HG02623 (cell line): ENCODE results near the gene MSTN.

Experiments used
- ATAC-seq: cut with Tn5 transposase; IDR thresholded peaks from one replicate; pipeline ENCODE4 v1.9.1; 2021; ENCODE audit warnings: moderate library complexity; ENCODE audit not compliant: unreplicated experiment

The MSTN gene

GRCh38 chr2:190062601-190063000 is at the start of gene MSTN:
Gene MSTN (minus strand): TSS chr2:190062729. CDS start chr2:190062596, 133 bp downstream.
- no peak for ATAC-seq

DNA sequence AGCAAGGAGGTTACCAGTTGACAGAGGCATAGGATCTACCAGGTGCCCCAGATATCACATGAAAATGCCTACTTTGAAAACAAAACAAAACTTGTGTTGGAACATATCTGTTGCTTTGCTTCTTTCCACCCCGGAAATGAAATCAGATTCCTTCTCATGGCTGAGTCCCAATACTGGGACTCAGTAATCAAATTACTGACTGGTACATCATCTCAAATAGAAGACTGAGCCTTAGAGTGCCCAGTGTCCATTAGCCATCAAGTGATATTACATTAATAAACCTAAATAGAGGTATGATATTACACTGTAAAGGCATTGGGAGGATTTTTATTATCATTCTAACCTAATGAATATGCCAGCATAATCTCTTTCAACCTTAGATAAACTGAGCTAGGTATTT is 48.6 kb upstream of the MSTN start:
- ATAC-seq, result no peak

DNA sequence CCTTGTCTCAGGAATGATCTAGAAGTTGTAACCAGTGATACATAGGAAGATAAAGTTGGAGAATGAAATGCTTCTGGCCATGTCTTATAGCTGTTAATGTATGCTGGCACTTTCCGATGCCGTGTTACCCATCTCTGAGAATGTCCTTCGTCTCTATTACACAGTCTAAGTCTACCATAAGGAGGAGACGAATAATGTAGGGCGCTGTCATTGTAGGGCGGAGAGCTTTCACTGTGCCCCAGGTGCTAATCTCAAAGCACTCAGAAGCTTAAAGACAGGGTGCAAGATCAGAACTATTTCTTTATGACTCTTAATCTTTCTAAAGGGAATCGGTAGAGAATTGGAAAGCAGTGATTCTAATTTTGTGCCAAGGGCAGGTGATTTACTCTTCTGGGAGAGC is 48.2 kb upstream of the MSTN start:
- no peak for ATAC-seq

GRCh38 chr2:190110131-190110530 is 47.6 kb upstream of the MSTN start:
- ATAC-seq, result no peak

DNA sequence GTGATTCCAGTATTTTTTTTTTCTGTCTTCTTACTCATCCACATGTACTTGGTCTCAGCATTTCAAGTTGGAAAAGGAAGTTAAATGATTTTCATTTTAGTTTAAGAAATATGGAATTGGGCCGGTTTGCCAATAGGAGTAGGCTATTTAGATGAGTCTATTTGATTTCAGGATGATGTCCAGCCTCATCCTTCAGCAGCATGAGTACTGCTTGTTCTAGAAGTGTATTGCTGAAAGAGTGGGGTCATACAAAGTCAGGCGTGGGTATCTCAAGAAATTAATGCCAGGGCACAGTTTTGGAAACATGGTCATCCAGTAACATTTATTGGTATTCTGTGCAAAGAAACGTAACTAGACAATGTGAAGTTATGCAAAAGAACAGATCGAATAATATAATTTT is 44.9 kb upstream of the MSTN start:
- no peak for ATAC-seq

GRCh38 chr2:190106783-190107182 is 44.3 kb upstream of the MSTN start:
- no peak for ATAC-seq

- no peak for ATAC-seq
Observed at GRCh38 chr2:190105554-190105953, 43.0 kb upstream of the MSTN start.

DNA sequence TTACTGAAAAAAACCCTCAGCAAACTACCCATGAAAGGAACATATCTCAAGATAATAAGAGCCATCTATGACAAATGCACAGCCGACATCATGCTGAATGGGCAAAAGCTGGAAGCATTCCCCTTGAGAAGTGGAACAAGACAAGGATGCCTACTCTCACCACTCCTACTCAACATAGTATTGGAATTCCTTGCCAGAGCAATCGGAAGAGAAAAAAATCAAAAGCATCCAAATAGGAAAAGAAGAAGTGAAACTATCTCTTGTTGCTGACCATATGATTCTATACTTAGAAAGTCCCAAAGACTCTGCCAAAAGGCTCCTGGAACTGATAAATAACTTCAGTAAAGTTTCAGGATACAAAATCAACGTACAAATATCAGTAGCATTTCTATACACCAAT is 40.6 kb upstream of the MSTN start:
- ATAC-seq, result no peak

DNA sequence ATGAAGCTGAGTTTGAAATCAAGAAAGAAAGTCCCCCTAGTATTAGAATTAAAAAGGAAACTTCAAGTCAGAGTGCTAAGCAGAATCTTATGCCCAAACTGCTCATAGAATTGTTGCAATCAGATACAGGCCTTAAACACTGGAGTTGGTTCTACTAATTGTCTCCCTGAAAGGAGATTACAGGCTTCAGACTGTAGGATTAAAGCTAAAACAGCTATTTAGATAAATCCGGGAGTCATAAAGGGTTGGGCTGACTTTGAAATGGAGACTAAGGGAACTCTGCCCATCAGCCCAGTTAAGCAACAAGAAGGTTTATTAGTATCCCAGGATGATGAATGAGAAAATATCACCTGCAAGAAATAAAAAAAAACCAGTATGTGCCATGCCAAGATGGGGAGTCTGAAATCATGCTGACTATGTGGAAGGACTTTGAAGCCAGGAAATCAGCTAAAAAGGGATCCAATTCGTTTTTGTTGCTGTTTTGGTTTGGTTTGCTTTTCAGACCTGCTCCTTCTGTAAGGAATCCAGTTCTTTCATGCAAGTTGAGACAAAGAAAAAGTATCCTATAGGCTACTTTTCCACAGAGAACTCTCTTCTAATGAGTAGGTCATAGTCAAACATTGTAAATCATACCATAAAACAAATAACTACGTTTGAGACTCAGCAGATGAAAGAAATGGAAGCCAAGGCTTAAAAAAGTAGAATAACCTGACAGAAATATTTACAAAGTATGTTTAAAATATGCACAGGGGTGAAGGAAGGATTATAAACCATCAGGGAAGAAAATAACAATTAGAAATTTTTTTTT is 37.6 kb upstream of the MSTN start:
- no peak for ATAC-seq

GRCh38 chr2:190098851-190099250 is 36.3 kb upstream of the MSTN start:
- no peak for ATAC-seq

DNA sequence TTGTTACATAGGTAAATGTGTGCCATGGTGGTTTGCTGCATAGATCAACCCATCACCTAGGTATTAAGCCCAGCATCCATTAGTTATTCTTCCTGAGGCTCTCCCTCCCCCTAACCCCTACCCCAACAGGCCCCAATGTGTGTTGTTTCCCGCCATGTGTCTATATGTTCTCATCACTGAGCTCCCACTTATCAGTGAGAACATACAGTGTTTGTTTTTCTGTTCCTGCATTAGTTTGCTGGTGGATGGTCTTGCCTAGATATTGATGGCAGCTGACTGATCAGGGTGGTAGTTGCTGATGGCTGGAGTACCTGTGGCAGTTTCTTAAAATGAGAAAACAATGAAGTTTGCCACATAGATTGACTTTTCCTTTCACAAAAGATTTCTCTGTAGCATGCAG is 34.6 kb upstream of the MSTN start:
- no peak for ATAC-seq

GRCh38 chr2:190094316-190094871 is 31.9 kb upstream of the MSTN start:
- ATAC-seq, result no peak

DNA sequence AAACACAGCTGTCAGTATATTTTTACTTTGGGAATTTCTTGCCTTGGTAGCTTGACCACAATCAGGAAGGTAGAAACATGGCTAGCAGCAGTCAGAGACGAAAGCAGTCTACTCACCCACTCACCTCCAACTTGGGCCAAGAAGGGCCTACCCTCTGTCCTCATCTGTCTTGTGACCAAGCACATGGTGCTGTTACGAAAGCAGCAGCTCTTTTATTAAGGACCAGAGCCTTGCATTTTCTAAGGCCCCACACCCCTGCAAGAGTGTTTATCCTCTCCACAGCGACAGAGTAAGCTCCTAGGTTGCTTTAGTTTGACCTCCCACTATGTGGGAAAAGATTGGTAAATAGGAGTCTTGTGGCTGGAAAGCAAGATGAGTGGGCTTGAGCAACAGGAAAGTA is 31.3 kb upstream of the MSTN start:
- no peak for ATAC-seq

DNA sequence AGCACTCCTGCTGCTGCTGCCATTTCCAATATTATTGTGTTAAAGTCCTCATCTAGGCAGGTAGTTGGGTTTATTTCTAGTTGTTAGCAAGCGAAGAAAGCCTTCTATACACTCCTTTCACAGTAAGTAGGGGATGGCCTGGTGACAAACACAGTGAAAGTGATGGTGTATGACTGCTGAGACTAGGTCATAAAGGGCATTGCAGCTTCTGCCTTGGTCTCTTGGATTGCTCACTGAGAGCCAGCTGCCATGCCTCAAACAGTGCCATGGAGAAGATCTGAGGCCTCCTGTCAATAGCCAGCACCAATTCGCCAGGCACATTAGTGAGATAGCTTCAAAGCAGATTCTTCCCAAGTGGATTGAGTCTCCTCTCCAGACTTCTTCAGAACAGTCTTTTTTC is 27.6 kb upstream of the MSTN start:
- ATAC-seq, result no peak

GRCh38 chr2:190088917-190089316 is 26.4 kb upstream of the MSTN start:
- peak; percentile 44 for ATAC-seq

DNA sequence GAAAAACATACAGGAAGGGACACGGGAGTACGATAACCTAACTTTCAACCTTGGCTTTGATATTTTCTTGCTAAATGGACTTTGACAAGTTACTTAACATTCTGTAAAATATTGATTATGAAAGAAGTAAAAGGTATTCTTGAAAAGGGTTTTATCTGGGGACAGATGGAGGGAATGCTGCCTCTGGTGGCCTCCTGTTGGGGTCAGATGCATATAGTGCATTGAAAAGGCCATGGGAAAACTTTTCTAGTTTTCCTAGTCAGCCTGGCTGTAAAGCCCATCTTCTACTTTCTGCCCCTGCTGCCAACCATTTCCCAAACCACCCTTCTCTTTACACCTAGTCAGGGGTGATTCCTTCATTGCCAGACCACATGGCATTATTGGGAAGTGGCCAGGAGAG is 22.2 kb upstream of the MSTN start:
- no peak for ATAC-seq

GRCh38 chr2:190082118-190082517 is 19.6 kb upstream of the MSTN start:
- no peak for ATAC-seq

DNA sequence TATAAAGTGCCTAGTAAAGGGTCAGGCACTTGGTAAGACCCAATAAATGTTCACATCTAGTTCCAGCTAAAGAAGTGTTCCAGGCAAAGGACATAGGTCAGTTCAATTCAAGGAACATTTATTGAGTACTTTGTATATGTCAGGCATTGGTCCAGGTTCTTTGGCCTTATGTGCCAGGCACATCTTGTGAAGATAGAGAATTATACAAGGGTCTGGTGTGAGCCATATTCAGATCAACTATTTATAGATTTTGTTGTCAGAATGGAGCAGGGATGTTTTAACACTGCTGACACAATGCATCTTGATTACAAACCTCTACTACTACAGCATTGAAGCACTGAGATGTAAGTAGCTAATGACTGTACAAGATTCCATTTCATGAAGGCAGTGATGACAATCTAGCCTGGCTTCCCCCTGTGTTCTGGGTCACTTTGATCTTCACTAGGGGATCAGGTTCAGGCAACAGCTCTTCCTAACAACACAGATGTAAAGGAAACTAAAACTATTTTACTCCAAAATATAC is 18.1 kb upstream of the MSTN start:
- ATAC-seq, result no peak

DNA sequence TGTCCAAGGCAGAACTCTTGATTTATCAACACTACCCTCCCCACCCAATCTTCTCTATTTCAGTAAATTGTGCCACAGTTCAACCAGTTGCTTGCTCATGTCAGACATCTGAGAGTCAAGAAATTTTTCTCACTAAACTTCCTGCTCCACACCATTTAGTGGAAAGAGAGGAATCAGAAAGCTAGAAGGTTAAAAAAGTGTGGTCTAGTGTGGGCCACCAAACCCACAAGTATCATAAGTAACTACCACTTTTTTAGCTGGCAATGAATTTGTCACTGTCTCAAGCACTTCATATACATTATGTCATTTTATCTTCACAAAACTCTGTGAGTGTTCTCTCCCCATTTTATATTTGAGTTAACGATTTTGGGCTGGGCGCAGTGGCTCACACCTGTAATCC is 16.6 kb upstream of the MSTN start:
- ATAC-seq, result no peak

DNA sequence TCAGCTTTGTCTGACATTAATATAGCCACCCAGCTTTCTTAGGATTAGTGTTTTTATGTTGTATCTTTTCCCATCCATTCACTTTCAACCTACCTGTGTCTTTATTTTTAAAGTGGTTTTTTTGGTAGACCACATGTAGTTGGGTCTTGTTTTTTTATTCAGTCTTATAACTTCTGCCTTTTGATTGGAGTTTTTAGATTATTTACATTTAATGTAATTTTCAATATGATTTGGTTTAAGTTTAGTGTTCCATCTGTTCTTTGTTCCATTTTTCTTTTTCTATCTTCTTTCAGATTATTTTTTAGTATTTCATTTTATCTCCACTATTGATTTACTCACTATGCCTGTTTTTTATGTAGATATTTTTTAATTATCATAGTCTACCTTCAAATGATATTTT is 13.1 kb upstream of the MSTN start:
- no peak for ATAC-seq

- no peak for ATAC-seq
Observed at GRCh38 chr2:190069936-190070696, 7.6 kb upstream of the MSTN start.

GRCh38 chr2:190068764-190069163 is 6.2 kb upstream of the MSTN start:
- ATAC-seq, result no peak
